K562 (cell line): Measurements from ENCODE around the gene LHPP. TPM values are rescaled to one million over a fixed set of nuclear protein-coding genes. Genes with fewer than 3 reads are reported as not detected.

Source experiments
- ARHGAP35 ChIP-seq: fragments of 450-650 bp; IDR thresholded peaks from 2 replicates; pipeline ENCODE4 v1.6.1; 2018; ENCODE audit not compliant: partially characterized antibody
- FOXA3 ChIP-seq, 2 experiments: fragments of 450-650 bp in 1 of 2; sonication (generic) in 1 of 2; formaldehyde crosslinking; IDR thresholded peaks in 1 of 2; conservative IDR thresholded peaks in 1 of 2; 2 replicates each; pipeline versions ENCODE4 v1.4.0 to v1.8.0; 2020 to 2022; ENCODE audit warnings: mild to moderate bottlenecking in 2 of 2, missing genetic modification reagents in 1 of 2
- IRF2 ChIP-seq: sonication (generic); formaldehyde crosslinking; IDR thresholded peaks from 2 replicates; pipeline ENCODE4 v1.8.1; 2022; ENCODE audit warnings: mild to moderate bottlenecking, missing genetic modification reagents
- MGA ChIP-seq: fragments of 450-650 bp; IDR thresholded peaks from 2 replicates; pipeline ENCODE4 v1.6.1; 2016; ENCODE audit warnings: mild to moderate bottlenecking, moderate library complexity
- RAD21 ChIP-seq, 2 experiments: fragments of 250-450 bp in 1 of 2; fragments of 450-650 bp in 1 of 2; sonication (Bioruptor Pico) in 1 of 2; formaldehyde crosslinking in 1 of 2; IDR thresholded peaks in 1 of 2; conservative IDR thresholded peaks in 1 of 2; 2 replicates each; pipeline versions ENCODE4 v1.4.0 to v1.8.0; 2020 to 2022; ENCODE audit warnings: mild to moderate bottlenecking in 2 of 2, moderate library complexity in 1 of 2
- SMC3 ChIP-seq: conservative IDR thresholded peaks from 2 replicates; pipeline ENCODE4 v1.6.1; 2011; ENCODE audit warnings: low read depth, low read length, improper control_type of control experiment; ENCODE audit not compliant: insufficient read depth
- TEAD4 ChIP-seq, 2 experiments: sonication (generic) in 1 of 2; formaldehyde crosslinking in 1 of 2; IDR thresholded peaks; 2 replicates each; pipeline versions ENCODE4 v1.6.1 to v1.8.0; 2012 to 2022; ENCODE audit warnings: borderline replicate concordance in 1 of 2, inconsistent platforms in 1 of 2, low read length in 1 of 2, mild to moderate bottlenecking in 1 of 2, missing genetic modification reagents in 1 of 2
- ZBTB9 ChIP-seq: fragments of 450-650 bp; formaldehyde crosslinking; IDR thresholded peaks from 2 replicates; pipeline ENCODE4 v1.4.0; 2020; ENCODE audit warnings: mild to moderate bottlenecking, moderate library complexity
- ZNF174 ChIP-seq: fragments of 250-450 bp; sonication (Bioruptor Pico); IDR thresholded peaks from 2 replicates; pipeline ENCODE4 v1.4.0; 2020; ENCODE audit warnings: mild to moderate bottlenecking
- polyA plus RNA-seq, 8 experiments: library from polyadenylated mRNA; depleted of rRNA in 4 of 8; stranded (reverse) in 5 of 8; unstranded in 3 of 8; fragments of >200 nt; fragmentation: Nextera tagmentation in 2 of 8; fragmentation: Illumina TruSeq in 1 of 8; extraction: Ambion mirVana in 2 of 8; extraction: Trizol in 1 of 8; gene quantifications; 2 replicates each; pipeline versions ENCODE4 v1.2.1 to v1.2.3, GENCODE V29; 2011 to 2014; ENCODE audit warnings: inconsistent platforms in 1 of 8, missing spikeins in 1 of 8
- total RNA-seq, 7 experiments: library from RNA; depleted of rRNA in 6 of 7; stranded (reverse); fragments of >200 nt in 6 of 7; fragmentation: Illumina TruSeq in 2 of 7; extraction: Trizol in 2 of 7; gene quantifications; 2 replicates each; pipeline versions ENCODE4 v1.2.1 to v1.2.3, GENCODE V29; 2011 to 2021; ENCODE audit warnings: low replicate concordance in 1 of 7
- TF ChIP-seq, protein P1 (sequence below), 2 experiments: fragments of 450-650 bp; conservative IDR thresholded peaks; 2 replicates each; pipeline ENCODE4 v1.6.1; 2017; ENCODE audit warnings: mild to moderate bottlenecking in 2 of 2, moderate library complexity in 2 of 2

Gene LHPP
- total and polyA plus RNA-seq, 9 of the 15 experiments (the other 6 are each of a cell fraction or from before 2014, with no cell fraction given) = 0.34 to 7.4 (median 3.0) TPM

- TF ChIP-seq, protein P1, sequence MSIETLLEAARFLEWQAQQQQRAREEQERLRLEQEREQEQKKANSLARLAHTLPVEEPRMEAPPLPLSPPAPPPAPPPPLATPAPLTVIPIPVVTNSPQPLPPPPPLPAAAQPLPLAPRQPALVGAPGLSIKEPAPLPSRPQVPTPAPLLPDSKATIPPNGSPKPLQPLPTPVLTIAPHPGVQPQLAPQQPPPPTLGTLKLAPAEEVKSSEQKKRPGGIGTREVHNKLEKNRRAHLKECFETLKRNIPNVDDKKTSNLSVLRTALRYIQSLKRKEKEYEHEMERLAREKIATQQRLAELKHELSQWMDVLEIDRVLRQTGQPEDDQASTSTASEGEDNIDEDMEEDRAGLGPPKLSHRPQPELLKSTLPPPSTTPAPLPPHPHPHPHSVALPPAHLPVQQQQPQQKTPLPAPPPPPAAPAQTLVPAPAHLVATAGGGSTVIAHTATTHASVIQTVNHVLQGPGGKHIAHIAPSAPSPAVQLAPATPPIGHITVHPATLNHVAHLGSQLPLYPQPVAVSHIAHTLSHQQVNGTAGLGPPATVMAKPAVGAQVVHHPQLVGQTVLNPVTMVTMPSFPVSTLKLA (conservative IDR thresholded peaks at IDR 0.05) = no peak
- no peak for TF ChIP-seq ARHGAP35
- no peak for TF ChIP-seq FOXA3 (CRISPR knock-in tag; conservative IDR thresholded peaks at IDR 0.05 in 1 of 2, IDR thresholded peaks at IDR 0.05 in 1 of 2)
- TF ChIP-seq ZBTB9 (CRISPR knock-in tag) = no peak
- TF ChIP-seq SMC3 = no peak
- peak; percentile 89 for TF ChIP-seq TEAD4 (IDR thresholded peaks at IDR 0.05; ENCODE audit: low read length)
- no peak for TF ChIP-seq TEAD4 (CRISPR knock-in tag; IDR thresholded peaks at IDR 0.05; ENCODE audit: borderline replicate concordance)
- TF ChIP-seq ZNF174 (CRISPR knock-in tag) = no peak
- no peak for TF ChIP-seq RAD21 (CRISPR knock-in tag; conservative IDR thresholded peaks at IDR 0.05 in 1 of 2, IDR thresholded peaks at IDR 0.05 in 1 of 2)
- TF ChIP-seq MGA = no peak
- no peak for TF ChIP-seq IRF2 (CRISPR knock-in tag)
These were observed 7.5 kb upstream of the LHPP start (continued) for GRCh38 chr10:124453960-124454610.
